GM12878 (cell line): ENCODE data around the gene AJUBA. TPM values are rescaled to one million over a fixed set of nuclear protein-coding genes. Genes with fewer than 3 reads are reported as not detected.

Experiments
- CEBPZ ChIP-seq: fragments of 150-350 bp; IDR thresholded peaks from 2 replicates; pipeline ENCODE4 v1.6.1; 2016; ENCODE audit warnings: low read depth, low read length
- CHD2 ChIP-seq: IDR thresholded peaks from 2 replicates; pipeline ENCODE4 v1.6.1; 2011; ENCODE audit warnings: low read depth, low read length, improper control_type of control experiment, borderline replicate concordance
- CREM ChIP-seq: IDR thresholded peaks from 2 replicates; pipeline ENCODE4 v1.6.1; 2014; ENCODE audit warnings: antibody characterized with exemption, low read depth
- ETV6 ChIP-seq, 2 experiments: fragments of 450-650 bp in 1 of 2; IDR thresholded peaks in 1 of 2; conservative IDR thresholded peaks in 1 of 2; 2 replicates each; pipeline ENCODE4 v1.6.1; 2014; ENCODE audit warnings: antibody characterized with exemption in 1 of 2, borderline replicate concordance in 1 of 2, low read depth in 1 of 2, mild to moderate bottlenecking in 1 of 2, moderate library complexity in 1 of 2
- HCFC1 ChIP-seq: fragments of 150-350 bp; IDR thresholded peaks from 2 replicates; pipeline ENCODE4 v1.6.1; 2014; ENCODE audit warnings: low read length
- HDAC2 ChIP-seq: fragments of 200-600 bp; sonication (generic); IDR thresholded peaks from 2 replicates; pipeline ENCODE4 v1.6.1; 2017
- IKZF2 ChIP-seq, 2 experiments: fragments of 450-650 bp; IDR thresholded peaks; 2 replicates each; pipeline ENCODE4 v1.6.1; 2017; ENCODE audit warnings: mild to moderate bottlenecking in 2 of 2, moderate library complexity in 2 of 2
- IRF4 ChIP-seq: IDR thresholded peaks from 2 replicates; pipeline ENCODE4 v1.6.1; 2011; ENCODE audit warnings: low read depth, low read length
- JUNB ChIP-seq: IDR thresholded peaks from 2 replicates; pipeline ENCODE4 v1.6.1; 2016; ENCODE audit warnings: antibody characterized with exemption, mild to moderate bottlenecking
- KLF5 ChIP-seq: fragments of 450-650 bp; IDR thresholded peaks from 2 replicates; pipeline ENCODE4 v1.6.1; 2014; ENCODE audit warnings: mild to moderate bottlenecking; ENCODE audit not compliant: partially characterized antibody
- MAX ChIP-seq: IDR thresholded peaks from 2 replicates; pipeline ENCODE4 v1.6.1; 2012; ENCODE audit warnings: low read depth, low read length, improper control_type of control experiment
- NR2C2 ChIP-seq: IDR thresholded peaks from 2 replicates; pipeline ENCODE4 v1.6.1; 2011; ENCODE audit warnings: borderline replicate concordance, low read depth; ENCODE audit not compliant: control insufficient read depth, insufficient read length
- NR2F1 ChIP-seq: fragments of 450-650 bp; conservative IDR thresholded peaks from 2 replicates; pipeline ENCODE4 v1.6.1; 2017; ENCODE audit warnings: mild to moderate bottlenecking
- PAX5 ChIP-seq: IDR thresholded peaks from 2 replicates; pipeline ENCODE4 v1.6.1; 2011; ENCODE audit warnings: low read depth, low read length, borderline replicate concordance
- PKNOX1 ChIP-seq: fragments of 450-650 bp; IDR thresholded peaks from 2 replicates; pipeline ENCODE4 v1.6.1; 2016; ENCODE audit warnings: mild to moderate bottlenecking
- POLR2A ChIP-seq: IDR thresholded peaks from 2 replicates; pipeline ENCODE4 v1.6.1; 2011; ENCODE audit warnings: low read depth, mild to moderate bottlenecking, low read length
- POLR2AphosphoS5 ChIP-seq: IDR thresholded peaks from 2 replicates; pipeline ENCODE4 v1.6.1; 2011; ENCODE audit warnings: mild to moderate bottlenecking, low read length, inconsistent platforms
- RBBP5 ChIP-seq: fragments of 200-600 bp; sonication (generic); conservative IDR thresholded peaks from 2 replicates; pipeline ENCODE4 v1.6.1; 2016
- SP1 ChIP-seq: IDR thresholded peaks from one replicate; pipeline ENCODE4 v1.6.1; 2011; ENCODE audit warnings: low read depth, low read length
- TAF1 ChIP-seq: IDR thresholded peaks from 2 replicates; pipeline ENCODE4 v1.6.1; 2011; ENCODE audit warnings: mild to moderate bottlenecking, low read depth, low read length, borderline replicate concordance
- ZNF24 ChIP-seq: fragments of 450-650 bp; IDR thresholded peaks from 2 replicates; pipeline ENCODE4 v1.6.1; 2017; ENCODE audit warnings: antibody characterized with exemption, mild to moderate bottlenecking
- ZNF274 ChIP-seq: IDR thresholded peaks from one replicate; pipeline ENCODE4 v1.8.0; 2011; ENCODE audit not compliant: insufficient read length, insufficient read depth
- ZNF622 ChIP-seq: fragments of 450-650 bp; IDR thresholded peaks from 2 replicates; pipeline ENCODE4 v1.6.1; 2017; ENCODE audit warnings: mild to moderate bottlenecking, inconsistent platforms
- polyA plus RNA-seq, 11 experiments: library from polyadenylated mRNA; depleted of rRNA in 4 of 11; unstranded in 6 of 11; stranded (reverse) in 5 of 11; fragments of >200 nt; fragmentation: Nextera tagmentation in 4 of 11; fragmentation: Illumina TruSeq in 1 of 11; extraction: Ambion mirVana in 4 of 11; extraction: Trizol in 1 of 11; gene quantifications; 1 replicate in 1 of 11; 2 replicates in 10 of 11; pipeline versions ENCODE4 v1.2.1 to v1.2.3, GENCODE V29; 2011 to 2016; ENCODE audit warnings: inconsistent platforms in 2 of 11, missing spikeins in 2 of 11, low read depth in 1 of 11
- total RNA-seq, 4 experiments: library from RNA; depleted of rRNA in 3 of 4; stranded (reverse); fragments of >200 nt in 3 of 4; fragmentation: Illumina TruSeq in 1 of 4; extraction: Trizol in 1 of 4; gene quantifications; 2 replicates each; pipeline versions ENCODE4 v1.2.1 to v1.2.3, GENCODE V29; 2013 to 2021
- TF ChIP-seq, protein P1 (sequence below): fragments of 450-650 bp; IDR thresholded peaks from 2 replicates; pipeline ENCODE4 v1.6.1; 2016; ENCODE audit warnings: mild to moderate bottlenecking, moderate library complexity, borderline replicate concordance

AJUBA gene
- total and polyA plus RNA-seq, 10 of the 15 experiments (the other 5 are each of a cell fraction or from before 2014, with no cell fraction given): 0.03 to 18.1 (median 0.36) TPM; not detected in 1

- TF ChIP-seq PKNOX1 (no peak; the same call in 1 of the 2 replicates), IKZF2 (IDR thresholded peaks at IDR 0.05) (peak in 1 of 2 experiments; percentile 75; a peak in 2 of 4 replicates), TAF1 (peak; percentile 67; the same call in 1 of the 2 replicates), ZNF622 (no peak), CHD2 (peak; percentile 42; the same call in 1 of the 2 replicates), NR2F1 (peak; percentile 31; the same call in 1 of the 2 replicates), ETV6 (conservative IDR thresholded peaks at IDR 0.05 in 1 of 2, IDR thresholded peaks at IDR 0.05 in 1 of 2; ENCODE audit: borderline replicate concordance in 1 of 2, low read depth in 1 of 2) (no peak), RBBP5 (no peak), ZNF274 (no peak), POLR2AphosphoS5 (peak; percentile 46), PAX5 (no peak), CREM (no peak), ZNF24 (no peak), IRF4 (no peak), MAX (0 out of 2 replicates have a peak, but pooled peaks have one; percentile 12), SP1 (no peak), KLF5 (no peak), POLR2A (peak; percentile 45), HDAC2 (no peak), HCFC1 (no peak), NR2C2 (no peak), CEBPZ (no peak), JUNB (no peak)
- TF ChIP-seq, protein P1, sequence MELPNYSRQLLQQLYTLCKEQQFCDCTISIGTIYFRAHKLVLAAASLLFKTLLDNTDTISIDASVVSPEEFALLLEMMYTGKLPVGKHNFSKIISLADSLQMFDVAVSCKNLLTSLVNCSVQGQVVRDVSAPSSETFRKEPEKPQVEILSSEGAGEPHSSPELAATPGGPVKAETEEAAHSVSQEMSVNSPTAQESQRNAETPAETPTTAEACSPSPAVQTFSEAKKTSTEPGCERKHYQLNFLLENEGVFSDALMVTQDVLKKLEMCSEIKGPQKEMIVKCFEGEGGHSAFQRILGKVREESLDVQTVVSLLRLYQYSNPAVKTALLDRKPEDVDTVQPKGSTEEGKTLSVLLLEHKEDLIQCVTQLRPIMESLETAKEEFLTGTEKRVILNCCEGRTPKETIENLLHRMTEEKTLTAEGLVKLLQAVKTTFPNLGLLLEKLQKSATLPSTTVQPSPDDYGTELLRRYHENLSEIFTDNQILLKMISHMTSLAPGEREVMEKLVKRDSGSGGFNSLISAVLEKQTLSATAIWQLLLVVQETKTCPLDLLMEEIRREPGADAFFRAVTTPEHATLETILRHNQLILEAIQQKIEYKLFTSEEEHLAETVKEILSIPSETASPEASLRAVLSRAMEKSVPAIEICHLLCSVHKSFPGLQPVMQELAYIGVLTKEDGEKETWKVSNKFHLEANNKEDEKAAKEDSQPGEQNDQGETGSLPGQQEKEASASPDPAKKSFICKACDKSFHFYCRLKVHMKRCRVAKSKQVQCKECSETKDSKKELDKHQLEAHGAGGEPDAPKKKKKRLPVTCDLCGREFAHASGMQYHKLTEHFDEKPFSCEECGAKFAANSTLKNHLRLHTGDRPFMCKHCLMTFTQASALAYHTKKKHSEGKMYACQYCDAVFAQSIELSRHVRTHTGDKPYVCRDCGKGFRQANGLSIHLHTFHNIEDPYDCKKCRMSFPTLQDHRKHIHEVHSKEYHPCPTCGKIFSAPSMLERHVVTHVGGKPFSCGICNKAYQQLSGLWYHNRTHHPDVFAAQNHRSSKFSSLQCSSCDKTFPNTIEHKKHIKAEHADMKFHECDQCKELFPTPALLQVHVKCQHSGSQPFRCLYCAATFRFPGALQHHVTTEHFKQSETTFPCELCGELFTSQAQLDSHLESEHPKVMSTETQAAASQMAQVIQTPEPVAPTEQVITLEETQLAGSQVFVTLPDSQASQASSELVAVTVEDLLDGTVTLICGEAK: no peak
Measured at GRCh38 chr14:23009939-23010726, 27.8 kb upstream of the AJUBA start, which contains the start of gene C14orf93 (continued).
